H9 (cell line): ENCODE data around the gene BIRC6. TPM values are rescaled to one million over a fixed set of nuclear protein-coding genes. Genes with fewer than 3 reads are reported as not detected.

Experiments used
- DNase-seq: peaks from one replicate; pipeline ENCODE4 v3.0.0-alpha.2; 2017
- H2AFZ ChIP-seq: one replicate; pipeline ENCODE4 v1.6.1; 2013; ENCODE audit warnings: mild to moderate bottlenecking, low read length, control low read depth, moderate library complexity
- H2AK5ac ChIP-seq: 2 replicates; pipeline ENCODE4 v1.6.1; 2013; ENCODE audit warnings: low read length, control low read depth, mixed read lengths; ENCODE audit not compliant: insufficient read length
- H2BK120ac ChIP-seq: one replicate; pipeline ENCODE4 v1.6.1; 2013; ENCODE audit warnings: low read depth, mild to moderate bottlenecking, low read length, control low read depth, inconsistent platforms; ENCODE audit not compliant: poor library complexity, severe bottlenecking
- H2BK12ac ChIP-seq: 2 replicates; pipeline ENCODE4 v1.6.1; 2013; ENCODE audit warnings: low read length, control low read depth, mixed read lengths, low read depth; ENCODE audit not compliant: insufficient read length
- H2BK15ac ChIP-seq: 2 replicates; pipeline ENCODE4 v1.6.1; 2013; ENCODE audit warnings: low read depth, low read length, control low read depth
- H2BK20ac ChIP-seq: one replicate; pipeline ENCODE4 v1.6.1; 2013; ENCODE audit warnings: low read depth, mild to moderate bottlenecking, low read length, control low read depth, inconsistent platforms; ENCODE audit not compliant: poor library complexity, severe bottlenecking
- H2BK5ac ChIP-seq: 2 replicates; pipeline ENCODE4 v1.6.1; 2013; ENCODE audit warnings: low read length, control low read depth, mixed read lengths; ENCODE audit not compliant: insufficient read length
- H3K14ac ChIP-seq: 2 replicates; pipeline ENCODE4 v1.6.1; 2013; ENCODE audit warnings: low read length, control low read depth; ENCODE audit not compliant: insufficient read depth
- H3K18ac ChIP-seq: 2 replicates; pipeline ENCODE4 v1.6.1; 2013; ENCODE audit warnings: low read depth, mild to moderate bottlenecking, mixed read lengths, low read length, control low read depth; ENCODE audit not compliant: insufficient read length
- H3K23ac ChIP-seq: 2 replicates; pipeline ENCODE4 v1.6.1; 2013; ENCODE audit warnings: low read length, control low read depth, mixed read lengths, low read depth; ENCODE audit not compliant: insufficient read length
- H3K23me2 ChIP-seq: 2 replicates; pipeline ENCODE4 v1.6.1; 2013; ENCODE audit warnings: low read depth, mild to moderate bottlenecking, mixed read lengths, low read length, control low read depth; ENCODE audit not compliant: insufficient read length, poor library complexity, severe bottlenecking
- H3K27ac ChIP-seq: 2 replicates; pipeline ENCODE4 v1.5.1; 2013; ENCODE audit warnings: low read length, control low read depth, mixed read lengths, low read depth; ENCODE audit not compliant: insufficient read length
- H3K27me3 ChIP-seq: 2 replicates; pipeline ENCODE4 v1.6.1; 2013; ENCODE audit warnings: low read length, control low read depth, inconsistent platforms; ENCODE audit not compliant: insufficient read depth
- H3K4ac ChIP-seq: 2 replicates; pipeline ENCODE4 v1.6.1; 2013; ENCODE audit warnings: low read depth, mild to moderate bottlenecking, control low read depth, inconsistent platforms, low read length, moderate library complexity
- H3K4me1 ChIP-seq: 2 replicates; pipeline ENCODE4 v1.6.1; 2013; ENCODE audit warnings: low read length, control low read depth, inconsistent platforms; ENCODE audit not compliant: insufficient read depth
- H3K4me2 ChIP-seq: 2 replicates; pipeline ENCODE4 v1.6.1; 2013; ENCODE audit warnings: low read length, control low read depth, mixed read lengths; ENCODE audit not compliant: insufficient read length, insufficient read depth
- H3K56ac ChIP-seq: 2 replicates; pipeline ENCODE4 v1.6.1; 2013; ENCODE audit warnings: low read depth, mild to moderate bottlenecking, mixed read lengths, low read length, control low read depth; ENCODE audit not compliant: insufficient read length
- H3K79me1 ChIP-seq: 2 replicates; pipeline ENCODE4 v1.6.1; 2013; ENCODE audit warnings: low read depth, mild to moderate bottlenecking, moderate library complexity, low read length, control low read depth, inconsistent platforms; ENCODE audit not compliant: insufficient read depth, poor library complexity, severe bottlenecking
- H3K79me2 ChIP-seq: 2 replicates; pipeline ENCODE4 v1.6.1; 2013; ENCODE audit warnings: low read length, control low read depth, inconsistent platforms; ENCODE audit not compliant: insufficient read depth
- H3K9ac ChIP-seq: 2 replicates; pipeline ENCODE4 v1.6.1; 2013; ENCODE audit warnings: low read length, control low read depth, mixed read lengths; ENCODE audit not compliant: insufficient read length; ENCODE audit errors: extremely low read depth
- H3K9me3 ChIP-seq: one replicate; pipeline ENCODE4 v1.6.1; 2013; ENCODE audit warnings: low read depth, low read length, inconsistent platforms; ENCODE audit not compliant: control insufficient read depth
- H3T11ph ChIP-seq: one replicate; pipeline ENCODE4 v1.6.1; 2013; ENCODE audit warnings: mild to moderate bottlenecking, low read length, control low read depth, inconsistent platforms
- H4K20me1 ChIP-seq: one replicate; pipeline ENCODE4 v1.6.1; 2013; ENCODE audit not compliant: control insufficient read depth, insufficient read length, insufficient read depth
- H4K5ac ChIP-seq: 2 replicates; pipeline ENCODE4 v1.6.1; 2013; ENCODE audit warnings: low read depth, mild to moderate bottlenecking, mixed read lengths, low read length, control low read depth; ENCODE audit not compliant: insufficient read length
- H4K8ac ChIP-seq: replicated peaks from 2 replicates; pipeline ENCODE4 v1.6.1; 2013; ENCODE audit warnings: low read length, control low read depth, mixed read lengths, low read depth; ENCODE audit not compliant: insufficient read length
- H4K91ac ChIP-seq: 2 replicates; pipeline ENCODE4 v1.6.1; 2013; ENCODE audit warnings: low read depth, mild to moderate bottlenecking, moderate library complexity, mixed read lengths, low read length, control low read depth; ENCODE audit not compliant: insufficient read length
- H3K27ac Mint-ChIP-seq, 3 experiments: 2 replicates in 2 of 3; 3 replicates in 1 of 3; pipeline ENCODE4 v1.8.0; 2020 to 2021; ENCODE audit warnings: mixed read lengths in 3 of 3, mild to moderate bottlenecking in 1 of 3, moderate library complexity in 1 of 3
- H3K27me3 Mint-ChIP-seq: 2 replicates; pipeline ENCODE4 v1.8.0; 2021; ENCODE audit warnings: low read depth, mild to moderate bottlenecking, moderate library complexity, mixed read lengths
- H3K36me3 Mint-ChIP-seq, 3 experiments: 2 replicates in 2 of 3; 3 replicates in 1 of 3; pipeline ENCODE4 v1.8.0; 2020 to 2021; ENCODE audit warnings: low read depth in 3 of 3, mixed read lengths in 3 of 3; ENCODE audit not compliant: insufficient read depth in 1 of 3
- H3K4me1 Mint-ChIP-seq, 2 experiments: 2 replicates each; pipeline ENCODE4 v1.8.0; 2020; ENCODE audit warnings: mixed read lengths in 2 of 2
- H3K4me3 Mint-ChIP-seq, 2 experiments: 2 replicates in 1 of 2; 3 replicates in 1 of 2; pipeline ENCODE4 v1.8.0; 2020 to 2021; ENCODE audit warnings: mild to moderate bottlenecking in 2 of 2, mixed read lengths in 2 of 2, moderate library complexity in 1 of 2
- H3K9me3 Mint-ChIP-seq, 2 experiments: 2 replicates in 1 of 2; 3 replicates in 1 of 2; pipeline ENCODE4 v1.8.0; 2020; ENCODE audit warnings: mild to moderate bottlenecking in 2 of 2, mixed read lengths in 2 of 2, moderate library complexity in 1 of 2
- CTCF ChIP-seq: fragments of 200-600 bp; sonication (generic); conservative IDR thresholded peaks from 3 replicates; pipeline ENCODE4 v1.8.0; 2021; ENCODE audit warnings: antibody characterized with exemption, mild to moderate bottlenecking
- WGBS: extraction: QIAGEN DNeasy Blood & Tissue Kit; methylation state at CpG from one replicate; pipeline ENCODE4 v1.1.7; 2013; ENCODE audit warnings: missing lambda C conversion rate, low lambda C conversion rate, mixed read lengths; ENCODE audit not compliant: insufficient read length; ENCODE audit errors: extremely low coverage; 5-methylcytosine and 5-hydroxymethylcytosine counted together
- total RNA-seq: library from RNA; stranded (reverse); gene quantifications from 2 replicates; pipeline ENCODE4 v1.2.1, GENCODE V29; 2021

BIRC6 gene
- total RNA-seq, 1 experiment from 2014 or later, result 78.8 TPM

DNA sequence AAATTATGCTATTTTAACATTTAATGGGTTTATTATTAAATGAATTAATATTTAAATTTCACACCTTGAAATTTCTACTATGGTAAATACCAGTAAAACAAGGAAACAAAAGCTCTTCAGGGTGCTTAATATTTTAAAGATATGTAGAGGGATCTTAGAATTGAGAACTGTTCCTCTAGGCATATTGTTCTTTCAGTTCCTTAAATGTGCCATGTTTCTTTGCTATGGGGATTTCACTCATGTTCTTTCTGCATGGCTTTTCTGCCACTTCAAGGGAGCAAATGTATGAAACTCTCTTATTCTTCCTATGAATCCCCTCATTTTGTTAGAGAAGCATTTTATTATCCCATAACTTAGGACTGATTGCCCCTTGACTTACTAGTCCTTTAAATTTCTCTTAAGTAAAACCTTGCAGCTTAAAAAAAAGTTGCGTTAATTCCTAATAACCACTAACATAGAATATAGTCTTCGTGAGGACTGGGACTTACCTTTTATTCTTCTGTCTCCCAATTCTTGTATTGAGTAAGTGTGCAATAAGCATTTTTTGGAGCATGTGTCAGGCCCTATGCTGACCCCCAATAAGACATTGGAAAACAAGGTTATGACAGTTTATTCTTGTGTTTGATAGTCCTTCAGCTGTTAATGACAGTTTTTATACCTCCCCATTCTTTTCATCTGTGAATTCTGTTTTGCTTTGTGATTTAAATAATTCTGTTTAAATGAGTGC, 95.7 kb downstream of the BIRC6 start:
- Mint-ChIP-seq H3K36me3 (peaks cover 3 to 28% (median 21%) of the 10 kb centered on the region in 3 experiments; a peak in 6 of 7 replicates), H3K9me3 (no peaks in the 10 kb centered on the region), H3K4me1 (no peaks in the 10 kb centered on the region), H3K4me3 (no peak overlapping the region), H3K27ac (no peak overlapping the region), H3K27me3 (no peaks in the 10 kb centered on the region)
- Histone ChIP-seq H2BK5ac (no peak overlapping the region), H3T11ph (no peak overlapping the region), H2BK20ac (no peak overlapping the region), H2BK15ac (no peak overlapping the region), H3K27ac (no peak overlapping the region), H4K5ac (no peak overlapping the region), H4K91ac (no peak overlapping the region), H3K4ac (no peak overlapping the region), H2AK5ac (no peak overlapping the region), H3K18ac (no peak overlapping the region), H3K23me2 (no peaks in the 10 kb centered on the region), H3K56ac (no peak overlapping the region), H3K79me1 (no peaks in the 10 kb centered on the region), H3K9me3 (no peaks in the 10 kb centered on the region), H3K4me2 (no peak overlapping the region), H3K79me2 (no peaks in the 10 kb centered on the region), H2BK12ac (no peak overlapping the region), H3K27me3 (no peaks in the 10 kb centered on the region), H2BK120ac (no peak overlapping the region), H3K23ac (no peak overlapping the region), H2AFZ (no peak overlapping the region), H3K4me1 (no peaks in the 10 kb centered on the region; the same call in 1 of the 2 replicates), H3K9ac (no peak overlapping the region), H4K8ac (no peak overlapping the region), H4K20me1 (no peaks in the 10 kb centered on the region), H3K14ac (no peak overlapping the region)
- no CpG with 5 or more reads among the region's 2 CpGs for WGBS
- no peak for TF ChIP-seq CTCF
- DNase-seq, result no peak
